GM12874 (cell line): ENCODE data around the gene AUP1.

ENCODE experiments used
- CTCF ChIP-seq: IDR thresholded peaks from 2 replicates; pipeline ENCODE4 v1.5.1; 2011; ENCODE audit warnings: low read depth, mild to moderate bottlenecking, control low read depth, low read length, moderate library complexity; ENCODE audit not compliant: insufficient read depth

AUP1 gene

GRCh38 chr2:74493546-74493945 is 36.0 kb downstream of the AUP1 start:
- no peak for TF ChIP-seq CTCF

- no peak for TF ChIP-seq CTCF
Observed at GRCh38 chr2:74491648-74492544, 37.6 kb downstream of the AUP1 start.

GRCh38 chr2:74489906-74490305 is 39.6 kb downstream of the AUP1 start:
- TF ChIP-seq CTCF, result no peak

- TF ChIP-seq CTCF, result no peak
Observed at GRCh38 chr2:74488643-74489481, 40.6 kb downstream of the AUP1 start.

- no peak for TF ChIP-seq CTCF
Observed at GRCh38 chr2:74486141-74486540, 43.4 kb downstream of the AUP1 start.

- peak; percentile 91 for TF ChIP-seq CTCF
Observed at GRCh38 chr2:74482801-74483674, 46.5 kb downstream of the AUP1 start, which contains the start of the genes CCDC142 and TTC31. Gene CCDC142, minus strand, starts transcription at chr2:74482998. Its CDS starts 161 bp downstream, at chr2:74482837. Gene TTC31, plus strand, starts transcription at chr2:74483081. Its CDS starts 15 bp downstream, at chr2:74483096.
